Smooth muscle cell (in vitro differentiated cells): ENCODE results near the gene ABHD16B. TPM values are rescaled to one million over a fixed set of nuclear protein-coding genes. Genes with fewer than 3 reads are reported as not detected.

ENCODE experiments used
- DNase-seq: peaks from one replicate; lab custom pipeline; 2025; ENCODE audit not compliant: unreplicated experiment; lab: John Stamatoyannopoulos, UW
- H2AFZ ChIP-seq: fragments of 200-600 bp; sonication (generic); 2 replicates; pipeline ENCODE4 v1.6.0; 2016; ENCODE audit warnings: antibody characterized with exemption, low read depth, mild to moderate bottlenecking
- H3F3A ChIP-seq: fragments of 200-600 bp; sonication (generic); 2 replicates; pipeline ENCODE4 v1.6.0; 2017; ENCODE audit warnings: antibody characterized with exemption, low read depth
- H3K27ac ChIP-seq: fragments of 200-600 bp; sonication (generic); 2 replicates; pipeline ENCODE4 v1.5.1; 2016; ENCODE audit warnings: low read depth, mild to moderate bottlenecking
- H3K27me3 ChIP-seq: fragments of 200-600 bp; sonication (generic); 2 replicates; pipeline ENCODE4 v1.6.1; 2016; ENCODE audit warnings: low read depth, mild to moderate bottlenecking
- H3K36me3 ChIP-seq: fragments of 200-600 bp; sonication (generic); 2 replicates; pipeline ENCODE4 v1.5.1; 2016; ENCODE audit warnings: low read depth
- H3K4me1 ChIP-seq: fragments of 200-600 bp; sonication (generic); 2 replicates; pipeline ENCODE4 v1.5.1; 2016; ENCODE audit warnings: low read depth
- H3K4me2 ChIP-seq: fragments of 200-600 bp; sonication (generic); 2 replicates; pipeline ENCODE4 v1.6.0; 2016; ENCODE audit warnings: mild to moderate bottlenecking
- H3K4me3 ChIP-seq: fragments of 200-600 bp; sonication (generic); 2 replicates; pipeline ENCODE4 v1.5.1; 2016; ENCODE audit warnings: mild to moderate bottlenecking
- H3K79me2 ChIP-seq: fragments of 200-600 bp; sonication (generic); 2 replicates; pipeline ENCODE4 v1.6.0; 2016; ENCODE audit warnings: low read depth, mild to moderate bottlenecking
- H3K9ac ChIP-seq: fragments of 200-600 bp; sonication (generic); 2 replicates; pipeline ENCODE4 v1.6.0; 2016; ENCODE audit warnings: low read depth
- H3K9me3 ChIP-seq: fragments of 200-600 bp; sonication (generic); replicated peaks from 2 replicates; pipeline ENCODE4 v1.5.1; 2016; ENCODE audit warnings: low read depth
- H4K20me1 ChIP-seq: fragments of 200-600 bp; sonication (generic); 2 replicates; pipeline ENCODE4 v1.6.0; 2016; ENCODE audit warnings: low read depth
- WGBS: methylation state at CpG from one replicate; pipeline ENCODE4 v1.1.7; 2016; ENCODE audit warnings: low lambda C conversion rate; 5-methylcytosine and 5-hydroxymethylcytosine counted together
- polyA plus RNA-seq: library from polyadenylated mRNA; unstranded; fragments of >200 nt; fragmentation: Nextera tagmentation; extraction: Ambion mirVana; gene quantifications from 2 replicates; pipeline ENCODE4 v1.2.1, GENCODE V29; 2016
- total RNA-seq: library from RNA; depleted of rRNA; stranded (reverse); fragments of >200 nt; gene quantifications from 2 replicates; pipeline ENCODE4 v1.2.3, GENCODE V29; 2014
- TF ChIP-seq, protein P1 (sequence below): fragments of 200-600 bp; sonication (generic); IDR thresholded peaks from 2 replicates; pipeline ENCODE4 v1.5.1; 2017; ENCODE audit warnings: borderline replicate concordance, mild to moderate bottlenecking, antibody characterized with exemption; ENCODE audit not compliant: insufficient read depth, poor library complexity, severe bottlenecking

ABHD16B gene
- total and polyA plus RNA-seq, 2 experiments from 2014 or later = 0.31 TPM; not detected in 1

DNA sequence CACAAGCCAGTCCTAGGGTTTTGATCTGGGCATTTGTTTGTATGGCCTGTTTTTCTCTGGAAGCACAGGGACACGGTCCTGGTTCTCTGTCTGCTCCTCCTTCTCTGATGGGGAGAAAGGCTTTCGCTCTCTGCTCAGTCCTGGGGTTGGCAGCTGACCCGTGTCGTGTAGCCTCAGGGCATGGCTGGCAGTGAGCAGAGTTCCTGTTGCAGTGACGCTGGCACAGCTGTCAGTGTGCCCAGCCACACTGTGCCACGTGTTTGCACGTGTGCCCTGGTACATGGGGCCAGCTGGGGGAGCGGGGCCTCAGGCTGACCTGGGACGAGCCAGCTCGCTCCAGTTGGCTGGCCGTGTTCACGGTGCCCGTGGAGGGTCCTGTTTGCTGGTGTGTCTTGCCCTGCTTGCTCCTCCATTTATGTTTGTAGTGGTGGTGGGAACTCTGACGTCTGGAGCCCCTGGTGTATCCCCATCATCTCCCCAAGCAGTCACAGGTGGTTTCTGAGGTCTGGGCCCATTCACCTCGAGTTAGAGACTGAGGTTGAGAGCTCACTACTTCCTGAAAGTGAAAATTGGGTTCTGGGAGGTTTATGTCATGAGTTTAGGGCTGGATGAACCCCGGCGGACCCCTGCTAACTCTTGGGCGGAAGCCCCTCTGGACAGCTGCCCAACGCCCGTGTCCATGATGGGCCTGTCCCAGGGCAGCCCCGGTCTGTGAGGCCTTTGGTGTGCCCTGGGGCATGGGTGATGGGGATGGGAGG is 23.4 kb downstream of the ABHD16B start:
- Histone ChIP-seq H3K4me2 (no peak overlapping the region), H3K27ac (no peak overlapping the region), H3K4me3 (no peak overlapping the region), H3K9me3 (no peaks in the 10 kb centered on the region), H3K4me1 (no peaks in the 10 kb centered on the region), H3K79me2 (peaks cover 10% of the 10 kb centered on the region), H3K9ac (no peak overlapping the region), H3K27me3 (no peaks in the 10 kb centered on the region), H2AFZ (no peak overlapping the region), H3F3A (no peaks in the 10 kb centered on the region), H4K20me1 (peaks cover 91% of the 10 kb centered on the region), H3K36me3 (no peaks in the 10 kb centered on the region)
- TF ChIP-seq, protein P1, sequence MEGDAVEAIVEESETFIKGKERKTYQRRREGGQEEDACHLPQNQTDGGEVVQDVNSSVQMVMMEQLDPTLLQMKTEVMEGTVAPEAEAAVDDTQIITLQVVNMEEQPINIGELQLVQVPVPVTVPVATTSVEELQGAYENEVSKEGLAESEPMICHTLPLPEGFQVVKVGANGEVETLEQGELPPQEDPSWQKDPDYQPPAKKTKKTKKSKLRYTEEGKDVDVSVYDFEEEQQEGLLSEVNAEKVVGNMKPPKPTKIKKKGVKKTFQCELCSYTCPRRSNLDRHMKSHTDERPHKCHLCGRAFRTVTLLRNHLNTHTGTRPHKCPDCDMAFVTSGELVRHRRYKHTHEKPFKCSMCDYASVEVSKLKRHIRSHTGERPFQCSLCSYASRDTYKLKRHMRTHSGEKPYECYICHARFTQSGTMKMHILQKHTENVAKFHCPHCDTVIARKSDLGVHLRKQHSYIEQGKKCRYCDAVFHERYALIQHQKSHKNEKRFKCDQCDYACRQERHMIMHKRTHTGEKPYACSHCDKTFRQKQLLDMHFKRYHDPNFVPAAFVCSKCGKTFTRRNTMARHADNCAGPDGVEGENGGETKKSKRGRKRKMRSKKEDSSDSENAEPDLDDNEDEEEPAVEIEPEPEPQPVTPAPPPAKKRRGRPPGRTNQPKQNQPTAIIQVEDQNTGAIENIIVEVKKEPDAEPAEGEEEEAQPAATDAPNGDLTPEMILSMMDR = no peak
- DNase-seq = no peak
- WGBS = 97% methylated on average over 21 of the region's 21 CpGs

DNA sequence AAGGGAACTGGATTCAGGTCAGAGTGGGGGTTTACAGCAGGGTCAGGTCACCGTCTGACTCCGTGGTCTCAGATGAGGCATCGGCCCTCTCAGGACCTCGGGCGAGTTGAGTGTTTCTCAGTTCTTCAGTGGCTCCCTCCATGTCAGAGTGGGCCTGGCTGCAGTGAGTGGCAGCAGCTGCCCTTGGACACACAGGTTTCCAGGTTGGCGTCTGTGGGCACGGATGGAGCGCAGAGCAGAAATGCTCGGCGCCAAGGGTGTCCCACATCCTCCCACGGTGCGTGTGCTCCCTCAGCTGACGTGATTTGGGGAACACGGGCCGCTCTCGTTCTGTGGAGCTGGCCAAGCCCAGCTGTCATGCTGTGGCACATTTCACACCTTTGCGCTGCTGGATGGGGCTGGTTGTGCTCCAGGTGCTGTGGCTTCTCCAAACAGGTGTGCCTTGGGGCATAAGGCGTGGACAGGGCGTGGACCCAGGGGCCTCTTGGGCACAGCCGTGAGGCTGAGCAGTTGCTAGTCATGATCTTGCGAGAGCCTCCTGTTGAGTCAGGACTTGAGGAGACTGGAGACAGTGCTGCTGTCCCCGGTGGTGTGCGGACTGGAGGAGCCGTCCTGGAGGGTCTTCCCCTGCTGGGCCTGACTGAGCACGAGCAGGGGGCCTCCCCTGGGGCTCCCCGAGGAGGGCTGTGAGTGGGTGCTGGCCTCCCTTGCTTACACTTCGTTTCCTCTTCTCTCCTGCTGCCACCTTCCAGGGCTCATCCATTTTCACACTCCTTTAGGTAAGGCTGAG is 24.2 kb downstream of the ABHD16B start:
- Histone ChIP-seq H3K27me3 (no peaks in the 10 kb centered on the region), H3K9me3 (no peaks in the 10 kb centered on the region), H3K4me2 (no peak overlapping the region), H3K4me3 (no peak overlapping the region), H3K36me3 (no peaks in the 10 kb centered on the region), H3K79me2 (peaks cover 9% of the 10 kb centered on the region), H3F3A (peaks cover 7% of the 10 kb centered on the region), H3K27ac (no peak overlapping the region), H2AFZ (no peak overlapping the region), H3K4me1 (no peaks in the 10 kb centered on the region), H3K9ac (no peak overlapping the region), H4K20me1 (peaks cover 96% of the 10 kb centered on the region)
- no peak for DNase-seq
- TF ChIP-seq, protein P1 = no peak
- WGBS = 92% methylated on average over 27 of the region's 27 CpGs

DNA sequence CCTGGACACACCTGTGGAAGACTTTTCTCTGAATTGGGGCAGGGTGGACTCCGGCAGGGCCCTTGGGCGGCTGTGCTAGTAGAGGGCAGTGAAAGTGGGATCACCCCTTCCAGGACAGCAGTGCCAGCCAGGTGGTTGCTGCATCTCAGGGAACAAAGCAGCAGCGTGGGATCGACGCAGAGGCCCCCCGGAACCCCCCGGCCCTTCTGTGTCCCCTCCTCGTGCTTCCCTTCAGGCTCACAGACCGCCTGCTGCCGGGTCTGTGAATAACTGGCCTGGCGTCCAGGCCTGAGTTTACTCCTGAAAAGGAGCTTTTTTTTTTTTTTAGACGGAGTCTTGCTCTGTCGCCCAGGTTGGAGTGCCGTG is 24.7 kb downstream of the ABHD16B start:
- Histone ChIP-seq H3F3A (peaks cover 10% of the 10 kb centered on the region), H3K4me1 (no peaks in the 10 kb centered on the region), H3K9ac (no peak overlapping the region), H3K36me3 (no peaks in the 10 kb centered on the region), H3K9me3 (no peaks in the 10 kb centered on the region), H4K20me1 (peaks cover 96% of the 10 kb centered on the region), H3K4me2 (no peak overlapping the region), H3K27me3 (no peaks in the 10 kb centered on the region), H3K27ac (no peak overlapping the region), H3K4me3 (no peak overlapping the region), H2AFZ (no peak overlapping the region), H3K79me2 (peaks cover 3% of the 10 kb centered on the region)
- WGBS = 95% methylated on average over 12 of the region's 14 CpGs
- no peak for DNase-seq
- TF ChIP-seq, protein P1 = no peak
